HCT116 (cell line): ENCODE measurements around the gene KCNAB2. TPM values are rescaled to one million over a fixed set of nuclear protein-coding genes. Genes with fewer than 3 reads are reported as not detected.

Source experiments
- ATAC-seq: fragments of 200-7000 bp; cut with Tn5 transposase; 2 replicates; pipeline ENCODE4 v1.9.1; 2020; ENCODE audit warnings: mild to moderate bottlenecking, moderate library complexity
- BruUV-seq: library from RNA; stranded (reverse); fragments of 400-500 nt; replicated peaks from 2 replicates; lab custom pipeline; 2021; lab: Mats Ljungman, UMichigan
- CTCF ChIA-PET: fragments of 300-600 bp; sonication (Branson Sonifier 250); formaldehyde crosslinking; loops from one replicate; lab custom pipeline; 2021; ENCODE audit warnings: antibody characterized with exemption; lab: Charles Lee
- POLR2A ChIA-PET: fragments of 300-600, 350-600 bp; sonication (Branson Sonifier 250); formaldehyde crosslinking; loops from one replicate; lab custom pipeline; 2021; ENCODE audit warnings: antibody characterized with exemption; lab: Charles Lee
- RAD21 ChIA-PET, 2 experiments: fragments of 300-600 bp; sonication (Branson Sonifier 250); formaldehyde crosslinking; loops; one replicate each; lab custom pipeline; 2023; ENCODE audit warnings: low total read pairs in 2 of 2; ENCODE audit not compliant: uncharacterized antibody in 2 of 2, unreplicated experiment in 2 of 2, low non-redundant PET in 1 of 2; lab: Charles Lee
- DNase-seq: peaks from one replicate; pipeline ENCODE4 v3.0.0-alpha.2; 2010; ENCODE audit warnings: low read depth, low spot score
- H2AFZ ChIP-seq: fragments of 200-600 bp; shearing (Covaris generic), sonication (generic); 2 replicates; pipeline ENCODE4 v1.6.1; 2017; ENCODE audit warnings: low read depth, mixed run types, mixed read lengths, antibody characterized with exemption, low read length; ENCODE audit not compliant: poor library complexity, severe bottlenecking
- H3K27ac ChIP-seq: 2 replicates; pipeline ENCODE4 v1.5.1; 2012; ENCODE audit warnings: low read depth, low read length
- H3K27me3 ChIP-seq: fragments of 200-600 bp; sonication (generic); 2 replicates; pipeline ENCODE4 v1.6.1; 2016; ENCODE audit warnings: mixed run types, low read length, mixed read lengths; ENCODE audit not compliant: insufficient read depth
- H3K36me3 ChIP-seq, 2 experiments: fragments of 200-500 bp in 1 of 2; fragments of 200-600 bp in 1 of 2; sonication (Bioruptor generic) in 1 of 2; sonication (generic) in 1 of 2; 2 replicates each; pipeline versions ENCODE4 v1.5.1 to v1.6.1; 2014 to 2016; ENCODE audit warnings: low read length in 2 of 2, inconsistent platforms in 1 of 2, mixed read lengths in 1 of 2, mixed run types in 1 of 2; ENCODE audit not compliant: insufficient read depth in 2 of 2, control insufficient read depth in 1 of 2
- H3K4me1 ChIP-seq, 2 experiments: fragments of 200-600 bp in 1 of 2; sonication (generic) in 1 of 2; 2 replicates each; pipeline versions ENCODE4 v1.5.1 to v1.6.1; 2012 to 2017; ENCODE audit warnings: low read length in 2 of 2, inconsistent platforms in 1 of 2, mild to moderate bottlenecking in 1 of 2, mixed read lengths in 1 of 2, mixed run types in 1 of 2, moderate library complexity in 1 of 2; ENCODE audit not compliant: insufficient read depth in 2 of 2, control insufficient read depth in 1 of 2
- H3K4me2 ChIP-seq: fragments of 200-600 bp; sonication (generic); 2 replicates; pipeline ENCODE4 v1.6.1; 2017; ENCODE audit warnings: mixed run types, low read length, mixed read lengths
- H3K4me3 ChIP-seq, 2 experiments: fragments of 200-600 bp in 1 of 2; sonication (generic) in 1 of 2; replicated peaks in 1 of 2; 2 replicates each; pipeline ENCODE4 v1.5.1; 2011 to 2016; ENCODE audit warnings: low read length in 2 of 2, control low read depth in 1 of 2, low read depth in 1 of 2, mild to moderate bottlenecking in 1 of 2, mixed read lengths in 1 of 2, mixed run types in 1 of 2
- H3K79me2 ChIP-seq: fragments of 200-600 bp; sonication (generic); 2 replicates; pipeline ENCODE4 v1.6.1; 2017; ENCODE audit warnings: mild to moderate bottlenecking, mixed run types, low read length, moderate library complexity, mixed read lengths; ENCODE audit not compliant: insufficient read depth
- H3K9ac ChIP-seq: fragments of 200-600 bp; sonication (generic); 2 replicates; pipeline ENCODE4 v1.6.1; 2016; ENCODE audit warnings: low read length, mixed read lengths
- H3K9me2 ChIP-seq: fragments of 200-600 bp; sonication (generic), shearing (Covaris generic); 2 replicates; pipeline ENCODE4 v1.6.1; 2017; ENCODE audit warnings: mixed run types, mild to moderate bottlenecking, moderate library complexity; ENCODE audit not compliant: insufficient read depth
- H3K9me3 ChIP-seq, 2 experiments: fragments of 200-500 bp in 1 of 2; fragments of 200-600 bp in 1 of 2; sonication (Bioruptor generic) in 1 of 2; sonication (generic) in 1 of 2; 2 replicates each; pipeline ENCODE4 v1.6.1; 2014 to 2017; ENCODE audit warnings: low read length in 2 of 2, mixed read lengths in 2 of 2, inconsistent platforms in 1 of 2, low read depth in 1 of 2, mild to moderate bottlenecking in 1 of 2, mixed run types in 1 of 2, moderate library complexity in 1 of 2; ENCODE audit not compliant: control insufficient read depth in 1 of 2, insufficient read depth in 1 of 2
- H4K20me1 ChIP-seq: fragments of 200-600 bp; sonication (generic), shearing (Covaris generic); 2 replicates; pipeline ENCODE4 v1.6.1; 2017; ENCODE audit warnings: mixed run types, mild to moderate bottlenecking, moderate library complexity; ENCODE audit not compliant: insufficient read depth
- CEBPB ChIP-seq: IDR thresholded peaks from 2 replicates; pipeline ENCODE4 v1.6.1; 2012; ENCODE audit warnings: low read depth
- EZH2 ChIP-seq: fragments of 200-600 bp; sonication (generic); IDR thresholded peaks from 2 replicates; pipeline ENCODE4 v1.6.1; 2017; ENCODE audit warnings: antibody characterized with exemption, mixed run types
- POLR2A ChIP-seq: IDR thresholded peaks from 2 replicates; pipeline ENCODE4 v1.7.0; 2011; ENCODE audit warnings: borderline replicate concordance; ENCODE audit not compliant: insufficient read depth, insufficient read length; ENCODE audit errors: extremely low read depth
- POLR2AphosphoS5 ChIP-seq: IDR thresholded peaks from 2 replicates; pipeline ENCODE4 v1.6.1; 2011; ENCODE audit warnings: mild to moderate bottlenecking, low read depth, low read length, moderate library complexity
- REST ChIP-seq: IDR thresholded peaks from 2 replicates; pipeline ENCODE4 v1.6.1; 2012; ENCODE audit warnings: low read depth
- SRF ChIP-seq: IDR thresholded peaks from 2 replicates; pipeline ENCODE4 v1.6.1; 2012; ENCODE audit warnings: low read depth
- ZFX ChIP-seq: fragments of 450-650 bp; IDR thresholded peaks from 2 replicates; pipeline ENCODE4 v1.6.1; 2017
- intact Hi-C: fragments of 100-400 bp; cut with micrococcal nuclease; formaldehyde crosslinking; loops from 2 replicates; pipeline ENCODE4 v1.10.0; 2022
- total RNA-seq: library from RNA; stranded (reverse); gene quantifications from one replicate; pipeline ENCODE4 v1.2.1, GENCODE V29; 2021; ENCODE audit not compliant: unreplicated experiment
- TF ChIP-seq, protein P1 (sequence below): IDR thresholded peaks from 2 replicates; pipeline ENCODE4 v1.6.1; 2012
- TF ChIP-seq, protein P2 (sequence below): IDR thresholded peaks from 2 replicates; pipeline ENCODE4 v1.6.1; 2011; ENCODE audit warnings: mild to moderate bottlenecking, low read length, moderate library complexity; ENCODE audit not compliant: insufficient replicate concordance; ENCODE audit errors: extremely low read depth
- TF ChIP-seq, protein P3 (sequence below): IDR thresholded peaks from 2 replicates; pipeline ENCODE4 v1.6.1; 2012

Gene KCNAB2
- total RNA-seq, 1 experiment from 2014 or later = 18.1 TPM

GRCh38 chr1:6127587-6128163 is 82.0 kb downstream of the KCNAB2 start:
- peak overlapping the region in 1 of 2 experiments; percentile 18; a peak in 1 of 4 replicates for H3K4me3 ChIP-seq
- ChIA-PET RAD21 (interaction anchor here in 1 of 2 experiments (0.7 kb wide), 1 partner anchor 498 kb away, joined by 3 read pairs; no protein-coding TSS in a partner anchor), POLR2A (no interaction called here), CTCF (interaction anchor here (1.0 to 2.1 kb wide), 2 partner anchors 19 to 77 kb away, joined by 4 to 9 read pairs; no protein-coding TSS in a partner anchor)
- no peaks in the 10 kb centered on the region for H3K27me3 ChIP-seq
- H3K79me2 ChIP-seq = no peaks in the 10 kb centered on the region
- H3K9me3 ChIP-seq = peaks cover 0 to 8% of the 10 kb centered on the region in 2 experiments; a peak in 2 of 4 replicates
- intact Hi-C loops = loop anchor here (2.0 kb wide), 1 partner anchor 19 kb away; no protein-coding TSS in a partner anchor
- H3K4me2 ChIP-seq = peak overlapping the region; percentile 72
- no peaks in the 10 kb centered on the region for H3K9me2 ChIP-seq
- H3K27ac ChIP-seq = peak overlapping the region; percentile 39; the same call in 1 of the 2 replicates
- no TSS peak for BruUV-seq
- ATAC-seq = peak; percentile 93
- TF ChIP-seq, protein P1, sequence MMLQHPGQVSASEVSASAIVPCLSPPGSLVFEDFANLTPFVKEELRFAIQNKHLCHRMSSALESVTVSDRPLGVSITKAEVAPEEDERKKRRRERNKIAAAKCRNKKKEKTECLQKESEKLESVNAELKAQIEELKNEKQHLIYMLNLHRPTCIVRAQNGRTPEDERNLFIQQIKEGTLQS = no peak
- TF ChIP-seq CEBPB = no peak
- no peak for TF ChIP-seq SRF
- no peak for TF ChIP-seq ZFX
- no peak for TF ChIP-seq REST
- peak; percentile 36 for TF ChIP-seq POLR2A
- no peak for TF ChIP-seq EZH2
- TF ChIP-seq, protein P2, sequence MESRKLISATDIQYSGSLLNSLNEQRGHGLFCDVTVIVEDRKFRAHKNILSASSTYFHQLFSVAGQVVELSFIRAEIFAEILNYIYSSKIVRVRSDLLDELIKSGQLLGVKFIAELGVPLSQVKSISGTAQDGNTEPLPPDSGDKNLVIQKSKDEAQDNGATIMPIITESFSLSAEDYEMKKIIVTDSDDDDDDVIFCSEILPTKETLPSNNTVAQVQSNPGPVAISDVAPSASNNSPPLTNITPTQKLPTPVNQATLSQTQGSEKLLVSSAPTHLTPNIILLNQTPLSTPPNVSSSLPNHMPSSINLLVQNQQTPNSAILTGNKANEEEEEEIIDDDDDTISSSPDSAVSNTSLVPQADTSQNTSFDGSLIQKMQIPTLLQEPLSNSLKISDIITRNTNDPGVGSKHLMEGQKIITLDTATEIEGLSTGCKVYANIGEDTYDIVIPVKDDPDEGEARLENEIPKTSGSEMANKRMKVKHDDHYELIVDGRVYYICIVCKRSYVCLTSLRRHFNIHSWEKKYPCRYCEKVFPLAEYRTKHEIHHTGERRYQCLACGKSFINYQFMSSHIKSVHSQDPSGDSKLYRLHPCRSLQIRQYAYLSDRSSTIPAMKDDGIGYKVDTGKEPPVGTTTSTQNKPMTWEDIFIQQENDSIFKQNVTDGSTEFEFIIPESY = no peak
- TF ChIP-seq POLR2AphosphoS5 = peak; percentile 75
- TF ChIP-seq, protein P3, sequence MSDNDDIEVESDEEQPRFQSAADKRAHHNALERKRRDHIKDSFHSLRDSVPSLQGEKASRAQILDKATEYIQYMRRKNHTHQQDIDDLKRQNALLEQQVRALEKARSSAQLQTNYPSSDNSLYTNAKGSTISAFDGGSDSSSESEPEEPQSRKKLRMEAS = peak; percentile 96
- peaks cover 8 to 15% of the 10 kb centered on the region in 2 experiments; a peak in 3 of 4 replicates for H3K4me1 ChIP-seq
- H4K20me1 ChIP-seq = no peaks in the 10 kb centered on the region
- DNase-seq = peak; percentile 71
- no peak overlapping the region for H2AFZ ChIP-seq
- H3K9ac ChIP-seq = 0 out of 2 replicates have a peak overlapping the region, but pooled peaks have one; percentile 32
- H3K36me3 ChIP-seq = no peaks in the 10 kb centered on the region
